Measurements from ENCODE around the gene RBFOX2.
"Not testable (repeated sequence)": the region's sequence is repeated elsewhere in the genome, so short reads cannot be mapped to it uniquely, and the experiment has no call there.

Gene RBFOX2

DNA sequence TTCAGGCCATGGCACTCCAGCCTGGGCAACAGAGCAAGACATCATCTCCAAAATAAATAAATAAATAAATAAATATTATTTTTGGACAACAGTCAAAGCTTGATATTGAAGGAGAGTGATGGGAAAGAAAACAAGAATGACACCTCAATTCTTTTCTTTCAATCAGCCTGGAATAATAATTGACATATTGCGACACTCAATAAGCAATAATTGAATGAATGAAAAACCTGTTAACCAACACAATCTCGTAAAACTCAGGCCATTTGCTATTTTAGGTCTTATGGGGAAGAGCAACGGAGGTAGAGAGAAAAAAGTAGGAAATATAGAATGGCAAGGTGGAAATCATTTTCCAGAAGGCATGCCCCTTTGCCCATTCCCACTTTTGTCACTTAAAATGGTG, 10.5 kb upstream of the RBFOX2 start:
- no peak for DNase-seq

DNA sequence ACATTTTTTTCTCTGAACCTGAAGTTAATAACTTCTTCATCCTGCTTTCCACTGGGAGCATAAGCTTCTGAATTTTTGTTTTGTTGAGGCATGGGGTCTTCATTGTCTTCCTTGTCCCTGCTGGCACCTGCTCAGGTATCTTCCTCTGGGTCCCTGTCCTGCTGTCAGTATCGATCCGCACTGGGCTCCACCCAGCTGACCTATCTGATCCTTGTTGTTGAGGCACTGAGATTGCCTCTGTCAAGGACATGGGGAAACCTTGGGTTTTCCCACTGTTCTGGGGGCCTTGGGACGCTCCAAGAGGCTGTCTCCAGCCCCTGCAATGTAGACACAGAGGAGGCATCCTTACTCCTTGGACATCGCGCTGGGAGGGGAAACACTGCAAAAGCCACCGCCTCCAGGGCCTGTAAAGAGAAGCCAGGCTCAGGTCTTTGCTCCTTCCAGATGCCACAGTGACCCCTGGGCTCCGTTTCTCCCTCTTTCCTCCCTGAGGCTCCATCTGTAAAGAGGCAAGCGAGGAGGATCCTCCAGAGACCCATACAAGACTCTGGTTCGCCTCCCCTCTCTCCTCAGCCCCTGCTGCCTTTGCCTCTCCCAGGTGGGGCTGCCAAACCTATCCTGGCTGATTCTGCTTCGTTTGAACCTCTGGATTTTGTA, 8.6 kb upstream of the RBFOX2 start:
- DNase-seq, result no peak

GRCh38 chr22:36036167-36036624, 7.6 kb upstream of the RBFOX2 start:
- DNase-seq, result no peak

DNA sequence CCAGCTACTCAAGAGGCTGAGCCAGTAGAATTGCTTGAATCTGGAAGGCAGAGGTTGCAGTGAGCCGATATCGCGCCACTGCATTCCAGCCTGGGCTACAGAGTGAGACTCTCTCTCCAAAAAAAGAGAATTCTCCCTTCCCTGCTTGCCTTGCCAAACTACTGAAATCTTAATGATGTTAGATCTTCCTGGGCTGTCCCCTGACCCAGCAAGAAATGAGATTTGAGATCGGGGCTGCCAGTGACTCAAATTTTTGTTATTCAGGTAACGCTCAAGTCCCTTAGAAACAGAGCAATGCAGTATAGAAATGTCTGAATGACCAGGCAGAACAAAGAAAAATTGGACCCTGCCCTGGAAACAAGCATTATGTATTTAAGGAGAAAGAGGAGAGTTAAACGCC, 4.0 kb upstream of the RBFOX2 start:
- no peak for DNase-seq

GRCh38 chr22:36029406-36029755, 757 bp upstream of the RBFOX2 start:
- DNase-seq, result no peak

DNA sequence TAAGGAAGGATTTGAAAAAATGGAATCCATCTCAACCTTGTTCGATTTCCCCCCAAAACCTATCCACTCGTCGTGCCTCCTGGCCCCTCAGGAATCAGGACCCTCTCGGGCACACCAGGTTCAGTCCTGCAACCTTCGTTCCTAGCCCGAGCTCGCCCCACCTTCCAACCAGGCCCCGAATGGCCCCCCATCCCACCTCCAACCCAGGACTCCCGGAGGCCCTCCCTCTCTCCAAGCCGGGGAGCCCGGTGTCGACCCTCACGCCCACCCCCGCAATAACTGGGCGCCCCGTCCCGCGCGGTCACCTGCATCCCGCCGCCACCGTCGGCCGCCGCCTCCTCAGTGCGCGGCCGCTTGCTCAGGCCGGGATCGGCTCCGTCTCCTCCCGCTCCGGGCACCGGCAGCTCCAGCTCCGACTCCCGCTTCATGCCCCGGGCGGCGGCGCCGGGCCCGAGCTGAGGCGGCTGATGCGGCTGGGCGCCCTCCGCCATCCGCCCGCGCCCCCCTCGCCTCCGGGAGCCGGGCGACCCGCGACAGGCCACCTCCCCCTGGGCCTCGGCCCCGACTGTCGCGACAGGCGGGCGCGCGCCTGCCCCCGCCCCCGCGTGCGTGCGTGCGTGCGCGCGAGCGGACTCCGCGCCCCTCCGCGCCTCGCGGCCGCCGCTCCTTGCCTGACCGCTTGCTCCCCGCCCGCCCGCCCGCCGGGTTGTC, 534 bp downstream of the RBFOX2 start:
- no peak for DNase-seq

GRCh38 chr22:36027579-36027934, 1.1 kb downstream of the RBFOX2 start:
- no peak for DNase-seq

DNA sequence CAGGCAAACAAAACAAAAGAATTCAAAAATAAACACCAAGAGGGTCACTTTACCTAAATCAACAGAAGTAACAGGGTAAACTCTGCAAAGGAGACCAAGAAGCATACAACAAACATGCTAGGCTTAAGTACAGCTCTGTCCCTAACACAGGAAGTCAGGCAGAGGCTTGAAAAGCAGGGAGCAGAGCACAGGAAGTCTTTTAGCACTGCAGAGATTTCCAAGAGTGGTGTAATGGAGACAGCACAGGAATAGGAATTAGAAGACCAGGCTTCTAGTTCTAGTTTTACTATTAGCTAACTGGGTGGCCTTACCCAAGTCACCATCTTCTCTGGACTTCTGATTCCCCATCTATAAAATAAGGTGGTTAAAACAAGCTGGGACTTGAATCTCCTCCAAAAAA, 1.9 kb downstream of the RBFOX2 start:
- DNase-seq, result no peak

DNA sequence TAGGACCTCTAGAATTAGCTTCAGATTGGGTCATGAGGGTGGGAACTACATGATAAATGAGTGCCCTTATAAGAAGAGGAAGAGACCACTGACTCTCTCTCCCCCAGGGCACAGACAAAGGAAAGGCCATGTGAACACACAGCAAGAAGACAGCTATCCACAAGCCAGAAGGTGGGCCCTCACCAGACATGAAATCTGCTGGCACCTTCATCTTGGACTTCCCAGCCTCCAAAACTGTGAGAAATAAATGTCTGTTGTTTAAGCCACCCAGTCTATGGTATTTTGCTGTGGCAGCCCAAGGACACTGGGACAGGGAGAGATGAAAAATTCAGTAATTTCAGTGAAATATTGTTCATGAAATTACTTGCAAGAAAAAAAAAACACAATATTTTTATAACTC, 5.9 kb downstream of the RBFOX2 start:
- no peak for DNase-seq

- DNase-seq, result no peak
Measured at GRCh38 chr22:36022162-36022561, 6.5 kb downstream of the RBFOX2 start.

DNA sequence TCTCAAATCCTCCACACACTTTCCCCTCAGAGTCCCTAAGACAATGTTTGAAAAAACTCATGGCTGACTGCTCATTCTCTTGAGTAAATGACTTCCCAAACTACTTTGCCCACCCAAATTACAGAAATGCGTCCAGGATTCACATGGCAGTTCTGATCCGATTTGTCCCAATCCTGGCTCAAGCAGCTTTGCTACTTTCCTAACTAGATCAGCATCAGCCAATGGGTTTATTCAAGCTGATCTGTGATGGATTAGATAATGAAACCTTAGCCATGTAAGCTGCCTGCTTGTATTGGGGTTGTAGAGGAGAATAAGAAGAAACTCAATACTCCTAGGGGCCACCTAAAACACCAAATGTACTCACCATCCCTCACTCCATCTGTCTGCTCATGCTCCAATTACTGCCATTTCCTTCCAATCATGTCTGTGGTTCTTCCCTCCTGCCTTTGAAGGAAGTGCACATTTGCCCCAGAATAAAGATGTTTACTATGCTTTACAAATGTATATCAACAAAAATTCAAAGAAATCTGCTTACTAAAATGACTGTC, 6.9 kb downstream of the RBFOX2 start:
- no peak for DNase-seq

GRCh38 chr22:36020865-36021264, 7.8 kb downstream of the RBFOX2 start:
- DNase-seq, result not testable (repeated sequence)

DNA sequence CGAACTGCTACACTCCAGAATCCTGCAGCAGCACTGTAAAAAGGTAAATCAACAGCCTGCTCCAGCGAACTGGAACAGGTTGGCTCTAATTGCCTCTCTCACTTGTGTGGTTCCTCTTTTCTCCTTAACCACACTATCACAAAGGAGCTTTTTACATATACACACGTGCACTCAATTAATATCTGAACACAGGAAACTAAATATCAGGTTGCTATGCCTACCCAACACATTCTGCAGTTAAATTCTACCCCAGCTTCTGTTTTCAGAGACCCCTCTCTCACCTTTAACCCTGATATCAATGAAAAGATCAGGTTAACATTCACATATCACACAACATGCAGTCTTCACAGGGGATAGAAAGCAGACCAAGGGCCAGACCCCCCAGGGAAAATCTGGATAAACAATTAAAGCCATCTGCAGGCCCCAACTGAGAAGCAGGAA, 11.0 kb downstream of the RBFOX2 start:
- DNase-seq, result no peak

- no peak for DNase-seq
Measured at GRCh38 chr22:36016684-36017083, 11.9 kb downstream of the RBFOX2 start.

GRCh38 chr22:36015811-36016529, 12.7 kb downstream of the RBFOX2 start:
- no peak for DNase-seq

GRCh38 chr22:36015155-36015810, 13.3 kb downstream of the RBFOX2 start:
- DNase-seq, result no peak

GRCh38 chr22:36014546-36015074, 14.0 kb downstream of the RBFOX2 start:
- no peak for DNase-seq

DNA sequence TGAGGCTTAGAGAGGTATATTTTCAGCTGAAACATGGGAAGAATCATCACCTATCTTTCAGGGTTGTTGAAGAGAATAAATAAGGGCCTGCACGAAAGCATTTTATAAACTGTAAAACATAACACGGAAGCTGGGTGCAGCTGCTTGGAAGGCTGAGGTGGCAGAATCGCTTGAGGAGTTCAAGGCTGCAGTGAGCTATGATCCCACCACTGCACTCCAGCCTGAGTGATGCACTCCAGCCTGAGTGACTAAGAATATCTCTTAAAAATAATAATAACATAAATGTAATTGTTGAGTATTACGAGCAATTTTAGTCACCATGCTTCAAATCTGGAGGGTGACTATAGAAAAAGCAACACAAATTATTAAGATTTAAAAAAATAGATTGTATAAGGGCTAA, 16.3 kb downstream of the RBFOX2 start:
- no peak for DNase-seq

DNA sequence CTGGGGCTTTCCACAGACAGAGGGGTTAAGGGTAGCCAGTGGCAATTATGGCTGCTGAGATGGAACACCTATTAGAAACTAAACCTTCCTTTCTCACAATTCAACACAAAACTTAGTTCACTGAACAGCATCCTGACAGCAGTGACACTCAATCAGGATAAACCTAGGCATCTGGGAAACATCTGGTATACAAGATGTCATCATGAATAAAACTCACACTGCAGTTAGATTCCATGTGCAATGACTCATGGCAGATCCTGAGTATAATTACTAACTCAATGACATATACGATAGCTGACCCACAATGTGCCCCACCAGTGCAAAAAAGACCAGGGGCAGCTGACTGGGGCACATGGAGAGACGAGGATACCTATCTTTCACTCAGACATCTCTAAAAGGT, 17.7 kb downstream of the RBFOX2 start:
- DNase-seq, result no peak

DNA sequence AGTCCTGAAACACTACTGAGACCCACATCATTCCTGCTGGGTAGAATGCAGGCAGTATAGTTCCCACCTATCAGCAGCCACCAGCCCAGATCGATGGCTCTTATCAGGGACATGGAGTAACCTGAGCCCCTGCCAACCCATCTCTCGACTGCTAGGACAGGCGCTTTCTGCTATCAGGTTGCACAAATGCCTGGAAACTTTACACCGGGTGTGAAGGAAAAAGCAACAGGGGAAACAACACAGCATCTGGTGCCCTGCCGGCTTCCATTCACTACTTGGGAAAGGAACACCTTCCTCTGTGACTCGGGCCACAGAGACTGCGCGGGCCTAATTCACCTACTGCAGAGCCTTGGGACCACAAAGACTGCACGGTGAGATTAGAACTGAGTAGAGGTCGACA, 18.5 kb downstream of the RBFOX2 start:
- no peak for DNase-seq

DNA sequence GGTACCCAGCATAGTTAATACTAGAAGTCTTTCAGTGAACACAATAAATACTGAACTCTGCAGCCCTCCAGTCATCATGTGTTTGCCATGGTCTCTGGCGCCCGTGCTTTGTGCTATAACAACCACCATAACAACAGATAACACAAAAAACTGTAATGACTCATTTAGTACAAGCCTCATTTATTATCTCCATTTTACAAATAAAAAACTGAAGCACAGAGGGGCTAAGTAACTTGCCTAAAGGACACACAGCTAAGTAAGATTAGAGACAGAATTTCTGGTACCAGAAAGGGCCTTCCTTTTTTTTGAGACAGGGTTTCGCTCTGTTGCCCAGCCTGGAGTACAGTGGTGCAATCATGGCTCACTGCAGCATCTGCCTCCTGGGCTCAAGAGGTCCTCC, 19.5 kb downstream of the RBFOX2 start:
- DNase-seq, result no peak

GRCh38 chr22:36008565-36008964, 20.1 kb downstream of the RBFOX2 start:
- no peak for DNase-seq

GRCh38 chr22:36008131-36008530, 20.5 kb downstream of the RBFOX2 start:
- no peak for DNase-seq

Measured in stimulated activated CD4-positive, alpha-beta T cell treated with anti-CD3 and anti-CD28 coated beads, Interleukin-12 subunit alpha, Interleukin-12 subunit beta, amount 100 ng/mL, for 4 hours (primary cell).